HG02642 (cell line): ENCODE data around the gene ZFAND3.
"Not testable (repeated sequence)": the region's sequence is repeated elsewhere in the genome, so short reads cannot be mapped to it uniquely, and the experiment has no call there.

Experiments used
- ATAC-seq: cut with Tn5 transposase; IDR thresholded peaks from one replicate; pipeline ENCODE4 v1.9.1; 2021; ENCODE audit warnings: mild to moderate bottlenecking; ENCODE audit not compliant: unreplicated experiment, poor library complexity

The ZFAND3 gene

DNA sequence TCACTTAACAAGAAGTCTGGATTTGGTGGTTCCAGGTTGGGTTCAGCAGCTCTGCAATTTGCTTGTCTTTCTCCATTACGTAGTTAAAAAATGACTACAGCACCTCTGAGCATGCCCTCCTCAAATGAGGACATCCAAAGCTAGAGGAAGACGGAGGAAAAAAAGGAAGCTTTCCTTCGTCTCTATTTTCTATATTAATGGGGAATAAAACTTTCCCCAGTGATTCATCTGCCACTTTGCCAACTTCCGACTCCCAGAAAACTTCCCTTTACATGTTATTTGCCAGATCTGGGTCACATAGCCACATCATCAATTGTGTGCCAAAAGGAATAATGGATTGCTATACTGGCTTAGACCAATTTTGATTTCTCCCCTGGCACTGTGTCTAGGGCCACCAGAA, 69.5 kb downstream of the ZFAND3 start:
- ATAC-seq: no peak

GRCh38 chr6:37889486-37889885, 70.0 kb downstream of the ZFAND3 start:
- no peak for ATAC-seq

GRCh38 chr6:37891072-37891471, 71.5 kb downstream of the ZFAND3 start:
- no peak for ATAC-seq

GRCh38 chr6:37893257-37893656, 73.7 kb downstream of the ZFAND3 start:
- no peak for ATAC-seq

- ATAC-seq: not testable (repeated sequence)
Observed at GRCh38 chr6:37893734-37894133, 74.2 kb downstream of the ZFAND3 start.

DNA sequence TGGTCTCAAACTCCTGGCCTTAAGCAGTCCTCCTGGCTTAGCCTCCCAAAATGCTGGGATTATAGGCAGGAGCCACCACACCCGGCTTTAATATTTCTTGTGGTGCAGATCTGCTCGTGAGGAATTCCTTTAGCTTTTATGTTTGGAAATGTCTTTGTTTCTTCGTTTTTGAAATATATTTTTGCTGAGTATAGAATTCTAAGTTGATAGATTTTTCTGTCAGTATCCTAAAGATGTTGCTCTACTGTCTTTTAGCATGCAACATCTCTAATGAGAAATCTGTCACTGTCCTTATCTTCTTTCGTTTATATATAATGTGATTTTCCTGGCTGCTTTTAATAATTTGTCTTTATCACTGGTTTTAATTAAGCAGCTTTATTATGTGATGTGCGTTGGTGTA, 75.1 kb downstream of the ZFAND3 start:
- ATAC-seq: no peak

- no peak for ATAC-seq
Observed at GRCh38 chr6:37897321-37897720, 77.8 kb downstream of the ZFAND3 start.

DNA sequence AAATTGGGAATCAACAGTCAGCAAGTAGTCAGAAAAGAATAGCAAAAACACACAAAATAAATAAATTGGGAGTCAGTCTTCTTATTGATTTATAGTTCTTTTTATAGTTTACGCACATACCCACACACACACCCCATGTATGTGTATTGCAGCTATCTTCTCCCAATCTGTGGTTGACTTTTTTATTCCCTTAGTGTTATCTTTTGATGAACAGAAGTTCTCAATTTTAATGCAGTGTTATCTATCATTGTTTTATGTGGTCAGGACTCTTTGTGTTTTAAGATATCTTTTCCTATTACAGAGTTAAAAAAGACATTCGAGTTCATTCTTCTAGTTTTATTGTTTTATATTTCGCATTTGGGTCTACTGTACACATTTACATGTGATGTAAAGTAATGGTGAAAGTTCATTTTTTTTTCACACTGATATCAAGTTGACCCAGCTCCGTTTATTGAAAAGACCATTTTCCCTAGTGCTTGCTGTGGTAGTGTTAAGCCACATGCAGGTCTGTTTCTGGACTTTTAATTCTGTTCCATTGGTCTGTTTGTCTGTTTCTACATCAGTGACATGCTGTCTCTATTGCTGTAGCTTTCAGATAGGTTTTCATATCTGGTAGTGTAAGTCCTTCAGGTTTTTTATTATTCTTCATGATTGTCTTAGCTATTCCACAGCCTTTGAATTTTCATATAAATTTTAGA, 78.4 kb downstream of the ZFAND3 start:
- ATAC-seq: no peak

DNA sequence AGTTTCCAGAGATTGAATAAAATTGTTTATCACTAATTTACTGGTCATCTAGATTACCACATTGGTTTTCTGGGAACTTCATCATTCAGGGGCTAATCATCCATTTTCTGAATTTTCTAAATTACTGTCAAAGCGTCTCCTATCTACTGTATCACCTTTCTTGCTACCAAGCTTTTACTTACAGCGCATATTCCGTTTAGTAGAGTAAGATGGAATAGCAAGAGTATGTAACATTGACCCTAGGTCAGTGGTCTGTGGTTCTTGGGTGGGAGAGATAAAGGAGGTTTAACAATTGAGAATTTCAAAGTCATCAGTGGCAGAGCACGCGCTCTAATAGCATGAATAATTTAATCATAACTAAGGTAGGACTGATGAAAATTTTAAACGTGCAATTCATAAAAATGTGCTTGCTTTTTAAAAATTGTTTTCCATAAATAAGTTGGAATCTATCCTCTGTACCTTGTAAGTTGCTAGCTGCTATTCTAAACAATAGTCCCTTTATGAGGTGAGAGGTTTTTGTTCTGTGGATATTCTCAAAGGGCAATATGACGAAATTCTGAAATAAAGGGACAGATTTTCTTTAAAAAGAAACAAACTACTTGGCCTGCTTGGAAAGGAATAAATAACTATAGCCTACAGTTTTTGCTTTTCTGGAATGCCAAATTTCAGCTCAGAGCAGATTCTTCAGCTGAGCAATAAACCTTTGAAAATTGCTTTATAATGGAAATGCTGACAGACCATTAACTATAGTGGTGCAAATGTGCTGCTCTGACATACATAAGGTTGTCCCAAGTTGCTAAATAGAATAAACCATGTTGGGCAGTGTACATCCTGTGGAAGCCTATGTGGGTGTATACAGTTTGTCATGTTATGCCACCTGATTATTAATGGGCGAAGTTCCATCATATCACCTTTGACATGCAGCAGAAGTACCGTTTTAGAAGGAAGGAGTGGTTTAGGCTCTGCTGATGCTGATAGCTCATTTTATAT, 84.1 kb downstream of the ZFAND3 start:
- no peak for ATAC-seq

DNA sequence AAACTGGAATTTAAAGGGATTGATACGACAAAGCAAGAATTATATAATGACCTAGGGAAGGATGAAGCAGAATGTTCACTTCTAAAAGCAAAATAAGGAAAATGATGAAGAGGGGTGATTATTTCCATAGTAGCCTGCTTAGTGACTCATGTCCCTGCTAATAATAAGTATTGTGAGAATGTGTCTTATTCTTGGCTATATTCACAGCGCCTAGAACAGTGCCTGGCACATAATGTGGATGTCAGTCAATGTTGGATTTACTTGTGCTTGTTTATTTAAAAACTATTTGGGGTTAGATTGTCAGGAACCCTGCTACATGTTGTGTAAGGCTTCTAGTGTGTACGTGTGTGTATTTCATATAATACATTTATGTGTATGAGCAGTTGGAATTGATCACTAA, 85.1 kb downstream of the ZFAND3 start:
- ATAC-seq: no peak

DNA sequence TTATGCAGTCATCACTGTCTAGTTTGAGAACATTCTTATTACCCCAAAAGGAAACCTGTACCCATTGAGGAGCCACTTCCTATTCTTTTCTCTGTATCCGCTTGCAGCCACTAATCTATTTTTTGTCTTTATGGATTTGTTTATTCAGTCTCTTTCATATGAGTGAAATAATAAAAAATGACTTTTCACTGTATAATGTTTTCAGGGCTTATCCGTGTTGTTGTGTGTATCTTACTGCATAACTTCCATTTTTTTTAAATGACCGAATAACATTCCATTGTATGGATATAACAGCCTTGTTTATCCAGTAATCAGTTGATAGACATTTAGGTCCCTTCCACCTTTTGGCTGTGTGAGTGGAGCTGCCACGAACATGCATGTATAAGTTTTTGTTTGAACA, 86.6 kb downstream of the ZFAND3 start:
- ATAC-seq: no peak

GRCh38 chr6:37910998-37911397, 91.5 kb downstream of the ZFAND3 start:
- no peak for ATAC-seq

GRCh38 chr6:37913210-37913609, 93.7 kb downstream of the ZFAND3 start:
- no peak for ATAC-seq

GRCh38 chr6:37915463-37915862, 95.9 kb downstream of the ZFAND3 start:
- no peak for ATAC-seq

DNA sequence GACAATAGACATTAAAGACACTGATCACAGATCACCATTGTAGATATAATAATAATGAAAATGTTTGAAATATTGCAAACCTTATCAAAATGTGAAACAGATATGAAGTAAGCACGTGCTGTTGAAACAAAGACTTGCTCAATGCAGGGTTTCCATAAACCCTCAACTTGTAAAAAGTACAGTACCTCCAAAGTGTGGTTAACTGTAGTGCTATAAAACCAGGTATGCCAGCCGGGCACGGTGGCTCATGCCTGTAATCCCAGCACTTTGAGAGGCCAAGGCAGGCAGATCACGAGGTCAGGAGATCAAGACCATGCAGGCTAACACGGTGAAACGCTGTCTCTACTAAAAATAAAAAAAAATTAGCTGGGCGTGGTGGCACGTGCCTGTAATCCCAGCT, 96.6 kb downstream of the ZFAND3 start:
- ATAC-seq: no peak

- ATAC-seq: no peak
Observed at GRCh38 chr6:37916675-37917074, 97.1 kb downstream of the ZFAND3 start.

- ATAC-seq: no peak
Observed at GRCh38 chr6:37917566-37917965, 98.0 kb downstream of the ZFAND3 start.

DNA sequence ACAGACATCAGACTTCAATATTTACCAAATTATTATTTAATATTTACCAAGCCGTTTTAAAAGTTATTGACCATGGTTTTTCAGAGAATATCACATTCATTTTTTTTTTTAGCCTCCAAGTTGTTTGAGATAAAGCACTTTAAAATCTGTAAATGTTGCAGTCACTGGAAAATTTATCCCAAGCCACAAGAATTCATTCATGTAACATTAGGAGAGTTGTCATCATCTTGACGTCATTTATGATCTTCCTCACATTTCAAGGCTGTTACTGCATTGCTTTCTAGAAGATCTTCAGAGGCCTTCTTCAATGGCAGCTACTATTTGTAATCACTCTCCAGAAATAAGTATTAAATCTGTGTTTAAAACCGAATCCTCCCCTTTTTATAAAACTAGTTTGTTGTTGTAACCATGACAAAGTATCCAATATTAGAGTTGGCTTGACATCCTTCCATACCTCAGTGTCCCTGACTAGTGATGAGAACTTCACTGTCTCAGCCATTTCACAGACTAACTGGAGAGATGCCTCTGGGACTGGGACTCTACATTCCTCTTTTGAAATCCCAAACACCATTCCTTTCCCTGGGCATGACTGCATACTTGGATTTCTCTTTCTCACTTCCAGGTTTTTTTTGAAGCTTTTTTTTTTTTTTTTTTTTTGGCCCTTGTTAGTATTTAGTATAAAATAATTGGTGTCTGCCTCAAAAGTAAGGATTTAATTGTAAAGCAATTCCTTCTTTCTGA, 100.1 kb downstream of the ZFAND3 start:
- ATAC-seq: no peak

- ATAC-seq: no peak
Observed at GRCh38 chr6:37920667-37921066, 101.1 kb downstream of the ZFAND3 start.

- ATAC-seq: no peak
Observed at GRCh38 chr6:37922563-37922962, 103.0 kb downstream of the ZFAND3 start.

GRCh38 chr6:37923514-37923913, 104.0 kb downstream of the ZFAND3 start:
- no peak for ATAC-seq
